Prostate gland (tissue), 2 donors: ENCODE measurements around the gene SAMD9L. TPM values are rescaled to one million over a fixed set of nuclear protein-coding genes. Genes with fewer than 3 reads are reported as not detected.

Experiments used
- DNase-seq: peaks from one replicate; pipeline ENCODE4 v3.0.0-alpha.2; 2019; ENCODE audit warnings: low spot score
- H3K27ac ChIP-seq, 2 donors: fragments of 200-600 bp; sonication (generic); 2 replicates each; pipeline ENCODE4 v1.5.1; 2017 to 2019
- H3K27me3 ChIP-seq: fragments of 200-600 bp; sonication (generic); replicated peaks from 2 replicates; pipeline ENCODE4 v1.5.1; 2019; ENCODE audit not compliant: insufficient read depth
- H3K36me3 ChIP-seq, 2 donors: fragments of 200-600 bp; sonication (generic); 1 replicate in 1 of 2; 2 replicates in 1 of 2; pipeline versions ENCODE4 v1.5.1 to v1.8.1; 2017 to 2019
- H3K4me1 ChIP-seq: fragments of 200-600 bp; sonication (generic); replicated peaks from 2 replicates; pipeline ENCODE4 v1.5.1; 2019
- H3K4me3 ChIP-seq, 2 donors: fragments of 200-600 bp; sonication (generic); 2 replicates each; pipeline ENCODE4 v1.5.1; 2017 to 2019
- H3K9me3 ChIP-seq: fragments of 200-600 bp; sonication (generic); 2 replicates; pipeline ENCODE4 v1.5.1; 2017
- CTCF ChIP-seq, 4 experiments: fragments of 200-600 bp in 2 of 4; fragments of 450-650 bp in 2 of 4; sonication (generic) in 2 of 4; IDR thresholded peaks; 1 replicate in 3 of 4; 2 replicates in 1 of 4; pipeline ENCODE4 v1.5.1; 2016 to 2019; ENCODE audit warnings: antibody characterized with exemption in 4 of 4, mild to moderate bottlenecking in 2 of 4, moderate library complexity in 2 of 4
- POLR2A ChIP-seq: fragments of 450-650 bp; IDR thresholded peaks from one replicate; pipeline ENCODE4 v1.6.1; 2016; ENCODE audit warnings: antibody characterized with exemption, mild to moderate bottlenecking
- POLR2AphosphoS5 ChIP-seq: sonication (generic); formaldehyde crosslinking; IDR thresholded peaks from one replicate; pipeline ENCODE4 v1.6.1; 2017; ENCODE audit warnings: antibody characterized with exemption
- WGBS: methylation state at CpG from one replicate; pipeline ENCODE4 v1.1.5; 2018; 5-methylcytosine and 5-hydroxymethylcytosine counted together
- intact Hi-C: fragments of 100-400 bp; cut with DNase I; formaldehyde crosslinking; loops from one replicate; pipeline ENCODE4 v1.14.2; 2022
- total RNA-seq, 2 donors: library from RNA; depleted of rRNA; stranded (reverse); fragments of >200 nt; gene quantifications; one replicate each; pipeline ENCODE4 v1.1.0, GENCODE V29; 2016

The SAMD9L gene
- total RNA-seq, 2 donors from 2014 or later: 2.2 to 6.2 TPM

DNA sequence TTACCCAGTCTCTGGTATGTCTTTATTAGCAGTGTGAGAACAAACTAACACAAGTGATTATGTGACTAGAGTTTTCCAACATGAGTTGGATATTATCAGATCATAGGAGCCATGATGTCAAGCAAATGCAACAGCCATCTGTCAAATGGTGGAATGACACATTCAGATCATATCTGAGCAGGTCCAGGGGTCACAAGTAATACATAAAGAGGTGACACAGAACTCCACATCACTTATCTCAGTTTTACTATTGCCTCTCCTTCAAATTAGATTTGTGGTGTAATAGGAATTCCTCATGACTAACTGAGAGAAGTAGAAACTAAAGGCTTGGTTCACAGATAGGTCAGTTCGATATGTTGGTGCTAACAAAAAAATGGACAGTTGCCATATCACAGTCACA, 12.2 kb upstream of the SAMD9L start:
- H3K27me3 ChIP-seq: no peaks in the 10 kb centered on the region
- TF ChIP-seq POLR2A (no peak), POLR2AphosphoS5 (no peak), CTCF (IDR thresholded peaks at IDR 0.05) (no peak)
- no peaks in the 10 kb centered on the region for H3K9me3 ChIP-seq
- H3K4me3 ChIP-seq: no peak overlapping the region
- H3K27ac ChIP-seq: no peak overlapping the region
- H3K36me3 ChIP-seq: no peaks in the 10 kb centered on the region
- 82% methylated on average over 1 of the region's 1 CpG for WGBS
- H3K4me1 ChIP-seq: no peaks in the 10 kb centered on the region
- intact Hi-C loops: no loop called here
- DNase-seq: no peak

GRCh38 chr7:93159490-93159889, 11.3 kb upstream of the SAMD9L start:
- no peak for TF ChIP-seq CTCF (IDR thresholded peaks at IDR 0.05)
- TF ChIP-seq POLR2A: no peak
- TF ChIP-seq POLR2AphosphoS5: no peak
- intact Hi-C loops: no loop called here
- Histone ChIP-seq H3K27ac (no peak overlapping the region), H3K36me3 (no peaks in the 10 kb centered on the region), H3K4me3 (no peak overlapping the region), H3K27me3 (no peaks in the 10 kb centered on the region), H3K9me3 (no peaks in the 10 kb centered on the region), H3K4me1 (no peaks in the 10 kb centered on the region)
- no peak for DNase-seq
- 54% methylated on average over 3 of the region's 3 CpGs for WGBS

- Histone ChIP-seq H3K4me1 (no peaks in the 10 kb centered on the region), H3K27me3 (no peaks in the 10 kb centered on the region), H3K36me3 (no peaks in the 10 kb centered on the region), H3K4me3 (no peak overlapping the region), H3K27ac (no peak overlapping the region), H3K9me3 (no peaks in the 10 kb centered on the region)
- TF ChIP-seq POLR2AphosphoS5 (no peak), POLR2A (no peak), CTCF (IDR thresholded peaks at IDR 0.05) (no peak)
- WGBS: 85% methylated on average over 1 of the region's 1 CpG
- intact Hi-C loops: no loop called here
- no peak for DNase-seq
Observed at GRCh38 chr7:93156884-93157283, 8.7 kb upstream of the SAMD9L start.

- no peak for TF ChIP-seq CTCF (IDR thresholded peaks at IDR 0.05)
- TF ChIP-seq POLR2A: no peak
- no peak for TF ChIP-seq POLR2AphosphoS5
- WGBS: 83% methylated on average over 1 of the region's 1 CpG
- intact Hi-C loops: no loop called here
- Histone ChIP-seq H3K9me3 (no peaks in the 10 kb centered on the region), H3K27ac (no peak overlapping the region), H3K4me1 (no peaks in the 10 kb centered on the region), H3K36me3 (no peaks in the 10 kb centered on the region), H3K27me3 (no peaks in the 10 kb centered on the region), H3K4me3 (no peak overlapping the region)
- DNase-seq: no peak
Observed at GRCh38 chr7:93150200-93150835, 2.1 kb upstream of the SAMD9L start.

DNA sequence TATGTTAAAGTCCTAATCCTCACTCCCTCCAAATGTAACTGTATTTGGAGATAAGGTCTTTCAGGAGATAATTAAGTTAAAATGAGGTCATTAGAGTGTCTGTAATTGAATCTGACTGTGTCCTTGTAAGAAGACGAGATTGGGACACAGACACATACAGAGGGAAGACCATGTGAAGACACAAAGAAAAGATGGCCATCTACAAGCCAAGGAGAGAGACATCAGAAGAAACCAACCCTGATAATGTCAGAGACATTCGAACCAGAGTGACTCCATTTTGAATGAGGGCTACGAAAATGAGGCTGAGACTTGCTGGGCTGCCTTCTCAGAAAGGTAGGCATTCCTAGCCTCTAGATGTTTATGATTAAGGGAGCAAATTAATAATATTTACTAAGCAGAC, 542 bp upstream of the SAMD9L start:
- Histone ChIP-seq H3K27me3 (no peaks in the 10 kb centered on the region), H3K4me1 (no peaks in the 10 kb centered on the region), H3K9me3 (no peaks in the 10 kb centered on the region), H3K36me3 (no peaks in the 10 kb centered on the region), H3K4me3 (peak overlapping the region in 1 of 2 donors; percentile 17), H3K27ac (peak overlapping the region in 1 of 2 donors; percentile 42)
- TF ChIP-seq POLR2AphosphoS5 (no peak), POLR2A (no peak), CTCF (IDR thresholded peaks at IDR 0.05) (no peak)
- WGBS: 87% methylated on average over 3 of the region's 3 CpGs
- DNase-seq: no peak
- intact Hi-C loops: no loop called here
